NT2/D1 (cell line): ENCODE measurements around the gene ELOVL4.

Experiments
- DNase-seq: peaks from one replicate; pipeline ENCODE4 v3.0.0-alpha.2; 2011; ENCODE audit warnings: low read depth, low spot score
- H3K27me3 ChIP-seq: 2 replicates; pipeline ENCODE4 v1.6.0; 2011; ENCODE audit warnings: mild to moderate bottlenecking; ENCODE audit not compliant: insufficient read length, insufficient read depth
- H3K36me3 ChIP-seq: 2 replicates; pipeline ENCODE4 v1.6.1; 2011; ENCODE audit warnings: mild to moderate bottlenecking, low read length, mixed read lengths; ENCODE audit not compliant: insufficient read depth, insufficient read length
- H3K4me1 ChIP-seq: 2 replicates; pipeline ENCODE4 v1.5.1; 2011; ENCODE audit not compliant: insufficient read depth, insufficient read length
- H3K4me3 ChIP-seq: 2 replicates; pipeline ENCODE4 v1.5.1; 2011; ENCODE audit warnings: low read depth; ENCODE audit not compliant: insufficient read length
- H3K9ac ChIP-seq: 2 replicates; pipeline ENCODE4 v1.6.0; 2011; ENCODE audit warnings: low read depth; ENCODE audit not compliant: insufficient read length
- H3K9me3 ChIP-seq: 2 replicates; pipeline ENCODE4 v1.5.1; 2011; ENCODE audit warnings: mild to moderate bottlenecking, low read length; ENCODE audit not compliant: insufficient read depth
- SUZ12 ChIP-seq: IDR thresholded peaks from 2 replicates; pipeline ENCODE4 v1.6.1; 2011; ENCODE audit not compliant: insufficient read length, insufficient read depth; ENCODE audit errors: extremely low read depth
- YY1 ChIP-seq: IDR thresholded peaks from 2 replicates; pipeline ENCODE4 v1.6.1; 2011; ENCODE audit not compliant: insufficient read length, insufficient read depth
- ZNF274 ChIP-seq: IDR thresholded peaks from 2 replicates; pipeline ENCODE4 v1.6.1; 2011; ENCODE audit warnings: mild to moderate bottlenecking, low read depth, low read length

Gene ELOVL4

GRCh38 chr6:79878142-79878748, 69.1 kb downstream of the ELOVL4 start:
- Histone ChIP-seq H3K36me3 (no peaks in the 10 kb centered on the region), H3K9ac (no peak overlapping the region), H3K27me3 (no peaks in the 10 kb centered on the region), H3K4me3 (no peak overlapping the region), H3K9me3 (no peaks in the 10 kb centered on the region), H3K4me1 (no peaks in the 10 kb centered on the region)
- TF ChIP-seq ZNF274 (no peak), YY1 (no peak), SUZ12 (no peak)
- DNase-seq: no peak

GRCh38 chr6:79874531-79875134, 72.7 kb downstream of the ELOVL4 start:
- Histone ChIP-seq H3K4me3 (no peak overlapping the region), H3K27me3 (no peaks in the 10 kb centered on the region), H3K9ac (no peak overlapping the region), H3K4me1 (no peaks in the 10 kb centered on the region), H3K36me3 (no peaks in the 10 kb centered on the region), H3K9me3 (no peaks in the 10 kb centered on the region)
- DNase-seq: no peak
- TF ChIP-seq ZNF274: no peak
- TF ChIP-seq SUZ12: no peak
- no peak for TF ChIP-seq YY1

GRCh38 chr6:79872986-79873385, 74.4 kb downstream of the ELOVL4 start:
- Histone ChIP-seq H3K27me3 (no peaks in the 10 kb centered on the region), H3K9me3 (no peaks in the 10 kb centered on the region), H3K9ac (no peak overlapping the region), H3K36me3 (no peaks in the 10 kb centered on the region), H3K4me3 (no peak overlapping the region), H3K4me1 (no peaks in the 10 kb centered on the region)
- no peak for TF ChIP-seq SUZ12
- TF ChIP-seq ZNF274: no peak
- no peak for TF ChIP-seq YY1
- DNase-seq: no peak

- no peak for TF ChIP-seq YY1
- TF ChIP-seq ZNF274: no peak
- no peak for TF ChIP-seq SUZ12
- Histone ChIP-seq H3K4me1 (no peaks in the 10 kb centered on the region), H3K27me3 (no peaks in the 10 kb centered on the region), H3K36me3 (no peaks in the 10 kb centered on the region), H3K9ac (no peak overlapping the region), H3K4me3 (no peak overlapping the region), H3K9me3 (no peaks in the 10 kb centered on the region)
- DNase-seq: no peak
Observed at GRCh38 chr6:79872303-79872702, 75.0 kb downstream of the ELOVL4 start.

- Histone ChIP-seq H3K9ac (no peak overlapping the region), H3K4me3 (no peak overlapping the region), H3K36me3 (no peaks in the 10 kb centered on the region), H3K27me3 (no peaks in the 10 kb centered on the region), H3K4me1 (no peaks in the 10 kb centered on the region), H3K9me3 (no peaks in the 10 kb centered on the region)
- peak; percentile 48 for DNase-seq
- TF ChIP-seq SUZ12: no peak
- TF ChIP-seq ZNF274: no peak
- no peak for TF ChIP-seq YY1
Observed at GRCh38 chr6:79869600-79870084, 77.7 kb downstream of the ELOVL4 start.

GRCh38 chr6:79869184-79869583, 78.2 kb downstream of the ELOVL4 start:
- DNase-seq: no peak
- Histone ChIP-seq H3K9me3 (no peaks in the 10 kb centered on the region), H3K36me3 (no peaks in the 10 kb centered on the region), H3K4me1 (no peaks in the 10 kb centered on the region), H3K4me3 (no peak overlapping the region), H3K9ac (no peak overlapping the region), H3K27me3 (no peaks in the 10 kb centered on the region)
- TF ChIP-seq ZNF274: no peak
- TF ChIP-seq YY1: no peak
- TF ChIP-seq SUZ12: no peak

- Histone ChIP-seq H3K36me3 (no peaks in the 10 kb centered on the region), H3K9ac (no peak overlapping the region), H3K4me1 (no peaks in the 10 kb centered on the region), H3K4me3 (no peak overlapping the region), H3K27me3 (no peaks in the 10 kb centered on the region), H3K9me3 (no peaks in the 10 kb centered on the region)
- TF ChIP-seq SUZ12: no peak
- TF ChIP-seq YY1: no peak
- TF ChIP-seq ZNF274: no peak
- peak; percentile 68 for DNase-seq
Observed at GRCh38 chr6:79868098-79868722, 79.1 kb downstream of the ELOVL4 start.
